H9 (cell line): ENCODE measurements around the gene KRTAP10-12. TPM values are rescaled to one million over a fixed set of nuclear protein-coding genes. Genes with fewer than 3 reads are reported as not detected.

Experiments used
- DNase-seq: peaks from one replicate; pipeline ENCODE4 v3.0.0-alpha.2; 2017
- H2AFZ ChIP-seq: one replicate; pipeline ENCODE4 v1.6.1; 2013; ENCODE audit warnings: mild to moderate bottlenecking, low read length, control low read depth, moderate library complexity
- H2AK5ac ChIP-seq: 2 replicates; pipeline ENCODE4 v1.6.1; 2013; ENCODE audit warnings: low read length, control low read depth, mixed read lengths; ENCODE audit not compliant: insufficient read length
- H2BK120ac ChIP-seq: one replicate; pipeline ENCODE4 v1.6.1; 2013; ENCODE audit warnings: low read depth, mild to moderate bottlenecking, low read length, control low read depth, inconsistent platforms; ENCODE audit not compliant: poor library complexity, severe bottlenecking
- H2BK12ac ChIP-seq: 2 replicates; pipeline ENCODE4 v1.6.1; 2013; ENCODE audit warnings: low read length, control low read depth, mixed read lengths, low read depth; ENCODE audit not compliant: insufficient read length
- H2BK15ac ChIP-seq: 2 replicates; pipeline ENCODE4 v1.6.1; 2013; ENCODE audit warnings: low read depth, low read length, control low read depth
- H2BK20ac ChIP-seq: one replicate; pipeline ENCODE4 v1.6.1; 2013; ENCODE audit warnings: low read depth, mild to moderate bottlenecking, low read length, control low read depth, inconsistent platforms; ENCODE audit not compliant: poor library complexity, severe bottlenecking
- H2BK5ac ChIP-seq: 2 replicates; pipeline ENCODE4 v1.6.1; 2013; ENCODE audit warnings: low read length, control low read depth, mixed read lengths; ENCODE audit not compliant: insufficient read length
- H3K14ac ChIP-seq: 2 replicates; pipeline ENCODE4 v1.6.1; 2013; ENCODE audit warnings: low read length, control low read depth; ENCODE audit not compliant: insufficient read depth
- H3K18ac ChIP-seq: 2 replicates; pipeline ENCODE4 v1.6.1; 2013; ENCODE audit warnings: low read depth, mild to moderate bottlenecking, mixed read lengths, low read length, control low read depth; ENCODE audit not compliant: insufficient read length
- H3K23ac ChIP-seq: 2 replicates; pipeline ENCODE4 v1.6.1; 2013; ENCODE audit warnings: low read length, control low read depth, mixed read lengths, low read depth; ENCODE audit not compliant: insufficient read length
- H3K23me2 ChIP-seq: 2 replicates; pipeline ENCODE4 v1.6.1; 2013; ENCODE audit warnings: low read depth, mild to moderate bottlenecking, mixed read lengths, low read length, control low read depth; ENCODE audit not compliant: insufficient read length, poor library complexity, severe bottlenecking
- H3K27ac ChIP-seq: 2 replicates; pipeline ENCODE4 v1.5.1; 2013; ENCODE audit warnings: low read length, control low read depth, mixed read lengths, low read depth; ENCODE audit not compliant: insufficient read length
- H3K27me3 ChIP-seq: 2 replicates; pipeline ENCODE4 v1.6.1; 2013; ENCODE audit warnings: low read length, control low read depth, inconsistent platforms; ENCODE audit not compliant: insufficient read depth
- H3K4ac ChIP-seq: 2 replicates; pipeline ENCODE4 v1.6.1; 2013; ENCODE audit warnings: low read depth, mild to moderate bottlenecking, control low read depth, inconsistent platforms, low read length, moderate library complexity
- H3K4me1 ChIP-seq: 2 replicates; pipeline ENCODE4 v1.6.1; 2013; ENCODE audit warnings: low read length, control low read depth, inconsistent platforms; ENCODE audit not compliant: insufficient read depth
- H3K4me2 ChIP-seq: 2 replicates; pipeline ENCODE4 v1.6.1; 2013; ENCODE audit warnings: low read length, control low read depth, mixed read lengths; ENCODE audit not compliant: insufficient read length, insufficient read depth
- H3K56ac ChIP-seq: 2 replicates; pipeline ENCODE4 v1.6.1; 2013; ENCODE audit warnings: low read depth, mild to moderate bottlenecking, mixed read lengths, low read length, control low read depth; ENCODE audit not compliant: insufficient read length
- H3K79me1 ChIP-seq: 2 replicates; pipeline ENCODE4 v1.6.1; 2013; ENCODE audit warnings: low read depth, mild to moderate bottlenecking, moderate library complexity, low read length, control low read depth, inconsistent platforms; ENCODE audit not compliant: insufficient read depth, poor library complexity, severe bottlenecking
- H3K79me2 ChIP-seq: 2 replicates; pipeline ENCODE4 v1.6.1; 2013; ENCODE audit warnings: low read length, control low read depth, inconsistent platforms; ENCODE audit not compliant: insufficient read depth
- H3K9ac ChIP-seq: 2 replicates; pipeline ENCODE4 v1.6.1; 2013; ENCODE audit warnings: low read length, control low read depth, mixed read lengths; ENCODE audit not compliant: insufficient read length; ENCODE audit errors: extremely low read depth
- H3K9me3 ChIP-seq: one replicate; pipeline ENCODE4 v1.6.1; 2013; ENCODE audit warnings: low read depth, low read length, inconsistent platforms; ENCODE audit not compliant: control insufficient read depth
- H3T11ph ChIP-seq: one replicate; pipeline ENCODE4 v1.6.1; 2013; ENCODE audit warnings: mild to moderate bottlenecking, low read length, control low read depth, inconsistent platforms
- H4K20me1 ChIP-seq: one replicate; pipeline ENCODE4 v1.6.1; 2013; ENCODE audit not compliant: control insufficient read depth, insufficient read length, insufficient read depth
- H4K5ac ChIP-seq: 2 replicates; pipeline ENCODE4 v1.6.1; 2013; ENCODE audit warnings: low read depth, mild to moderate bottlenecking, mixed read lengths, low read length, control low read depth; ENCODE audit not compliant: insufficient read length
- H4K8ac ChIP-seq: replicated peaks from 2 replicates; pipeline ENCODE4 v1.6.1; 2013; ENCODE audit warnings: low read length, control low read depth, mixed read lengths, low read depth; ENCODE audit not compliant: insufficient read length
- H4K91ac ChIP-seq: 2 replicates; pipeline ENCODE4 v1.6.1; 2013; ENCODE audit warnings: low read depth, mild to moderate bottlenecking, moderate library complexity, mixed read lengths, low read length, control low read depth; ENCODE audit not compliant: insufficient read length
- H3K27ac Mint-ChIP-seq, 3 experiments: 2 replicates in 2 of 3; 3 replicates in 1 of 3; pipeline ENCODE4 v1.8.0; 2020 to 2021; ENCODE audit warnings: mixed read lengths in 3 of 3, mild to moderate bottlenecking in 1 of 3, moderate library complexity in 1 of 3
- H3K27me3 Mint-ChIP-seq: 2 replicates; pipeline ENCODE4 v1.8.0; 2021; ENCODE audit warnings: low read depth, mild to moderate bottlenecking, moderate library complexity, mixed read lengths
- H3K36me3 Mint-ChIP-seq, 3 experiments: 2 replicates in 2 of 3; 3 replicates in 1 of 3; pipeline ENCODE4 v1.8.0; 2020 to 2021; ENCODE audit warnings: low read depth in 3 of 3, mixed read lengths in 3 of 3; ENCODE audit not compliant: insufficient read depth in 1 of 3
- H3K4me1 Mint-ChIP-seq, 2 experiments: 2 replicates each; pipeline ENCODE4 v1.8.0; 2020; ENCODE audit warnings: mixed read lengths in 2 of 2
- H3K4me3 Mint-ChIP-seq, 2 experiments: 2 replicates in 1 of 2; 3 replicates in 1 of 2; pipeline ENCODE4 v1.8.0; 2020 to 2021; ENCODE audit warnings: mild to moderate bottlenecking in 2 of 2, mixed read lengths in 2 of 2, moderate library complexity in 1 of 2
- H3K9me3 Mint-ChIP-seq, 2 experiments: 2 replicates in 1 of 2; 3 replicates in 1 of 2; pipeline ENCODE4 v1.8.0; 2020; ENCODE audit warnings: mild to moderate bottlenecking in 2 of 2, mixed read lengths in 2 of 2, moderate library complexity in 1 of 2
- WGBS: extraction: QIAGEN DNeasy Blood & Tissue Kit; methylation state at CpG from one replicate; pipeline ENCODE4 v1.1.7; 2013; ENCODE audit warnings: missing lambda C conversion rate, low lambda C conversion rate, mixed read lengths; ENCODE audit not compliant: insufficient read length; ENCODE audit errors: extremely low coverage; 5-methylcytosine and 5-hydroxymethylcytosine counted together
- total RNA-seq: library from RNA; stranded (reverse); gene quantifications from 2 replicates; pipeline ENCODE4 v1.2.1, GENCODE V29; 2021
- TF ChIP-seq, protein P1 (sequence below): fragments of 200-600 bp; sonication (generic); conservative IDR thresholded peaks from 3 replicates; pipeline ENCODE4 v1.8.0; 2021; ENCODE audit warnings: antibody characterized with exemption, mild to moderate bottlenecking

KRTAP10-12 gene
- total RNA-seq, 1 experiment from 2014 or later: not detected

DNA sequence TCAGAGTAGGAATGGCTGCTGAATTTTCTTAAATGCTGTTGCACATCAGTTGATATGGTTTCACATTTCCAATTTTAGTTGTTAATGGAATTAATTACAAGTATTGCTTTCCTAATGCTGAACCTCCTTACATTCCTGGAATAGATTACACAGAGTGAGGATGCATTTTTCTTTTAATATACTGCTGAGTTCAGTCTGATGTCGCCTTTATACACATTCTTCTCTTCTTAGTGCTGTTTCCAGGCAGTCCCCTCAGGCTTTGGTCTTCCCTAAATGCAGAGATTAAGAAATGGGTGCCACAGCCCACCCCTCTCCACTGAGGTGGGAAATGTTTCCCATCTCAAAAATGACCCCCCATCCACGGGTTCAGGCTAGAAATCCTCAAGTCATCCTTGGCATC is 21.1 kb downstream of the KRTAP10-12 start:
- H3K4me1 ChIP-seq: no peaks in the 10 kb centered on the region; the same call in 1 of the 2 replicates
- no CpG with 5 or more reads among the region's 2 CpGs for WGBS
- H3K27me3 ChIP-seq: peaks cover 4% of the 10 kb centered on the region; the same call in 1 of the 2 replicates
- DNase-seq: no peak
- no peak overlapping the region for H2BK12ac ChIP-seq
- H2BK15ac ChIP-seq: no peak overlapping the region
- H3K79me2 ChIP-seq: no peaks in the 10 kb centered on the region
- no peak overlapping the region for H3K4me3 Mint-ChIP-seq
- H4K8ac ChIP-seq: no peak overlapping the region
- H3K4me1 Mint-ChIP-seq: peaks cover 29 to 37% of the 10 kb centered on the region in 2 experiments
- H3K9me3 Mint-ChIP-seq: peaks cover 0 to 4% of the 10 kb centered on the region in 2 experiments; a peak in 2 of 5 replicates
- no peak overlapping the region for H2BK5ac ChIP-seq
- H3T11ph ChIP-seq: no peak overlapping the region
- no peaks in the 10 kb centered on the region for H3K9me3 ChIP-seq
- no peak overlapping the region for H3K27ac ChIP-seq
- no peak overlapping the region for H3K4me2 ChIP-seq
- H2AFZ ChIP-seq: no peak overlapping the region
- no peak overlapping the region for H3K18ac ChIP-seq
- no peak overlapping the region for H3K4ac ChIP-seq
- H4K91ac ChIP-seq: no peak overlapping the region
- H3K27ac Mint-ChIP-seq: peak overlapping the region in 1 of 3 experiments; percentile 5; a peak in 1 of 7 replicates
- no peak overlapping the region for H2BK20ac ChIP-seq
- H2AK5ac ChIP-seq: no peak overlapping the region
- H3K27me3 Mint-ChIP-seq: peaks cover 41% of the 10 kb centered on the region
- no peaks in the 10 kb centered on the region for H3K23me2 ChIP-seq
- no peak overlapping the region for H4K5ac ChIP-seq
- no peaks in the 10 kb centered on the region; a peak in 2 of 7 replicates for H3K36me3 Mint-ChIP-seq
- H3K79me1 ChIP-seq: no peaks in the 10 kb centered on the region
- H3K14ac ChIP-seq: no peak overlapping the region
- H3K56ac ChIP-seq: no peak overlapping the region
- H3K23ac ChIP-seq: no peak overlapping the region
- H4K20me1 ChIP-seq: no peaks in the 10 kb centered on the region
- TF ChIP-seq, protein P1, sequence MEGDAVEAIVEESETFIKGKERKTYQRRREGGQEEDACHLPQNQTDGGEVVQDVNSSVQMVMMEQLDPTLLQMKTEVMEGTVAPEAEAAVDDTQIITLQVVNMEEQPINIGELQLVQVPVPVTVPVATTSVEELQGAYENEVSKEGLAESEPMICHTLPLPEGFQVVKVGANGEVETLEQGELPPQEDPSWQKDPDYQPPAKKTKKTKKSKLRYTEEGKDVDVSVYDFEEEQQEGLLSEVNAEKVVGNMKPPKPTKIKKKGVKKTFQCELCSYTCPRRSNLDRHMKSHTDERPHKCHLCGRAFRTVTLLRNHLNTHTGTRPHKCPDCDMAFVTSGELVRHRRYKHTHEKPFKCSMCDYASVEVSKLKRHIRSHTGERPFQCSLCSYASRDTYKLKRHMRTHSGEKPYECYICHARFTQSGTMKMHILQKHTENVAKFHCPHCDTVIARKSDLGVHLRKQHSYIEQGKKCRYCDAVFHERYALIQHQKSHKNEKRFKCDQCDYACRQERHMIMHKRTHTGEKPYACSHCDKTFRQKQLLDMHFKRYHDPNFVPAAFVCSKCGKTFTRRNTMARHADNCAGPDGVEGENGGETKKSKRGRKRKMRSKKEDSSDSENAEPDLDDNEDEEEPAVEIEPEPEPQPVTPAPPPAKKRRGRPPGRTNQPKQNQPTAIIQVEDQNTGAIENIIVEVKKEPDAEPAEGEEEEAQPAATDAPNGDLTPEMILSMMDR: no peak
- H3K9ac ChIP-seq: no peak overlapping the region
- no peak overlapping the region for H2BK120ac ChIP-seq
